GM12892 (cell line): ENCODE data around the gene MAGI3.

Experiments
- POLR2A ChIP-seq: IDR thresholded peaks from 2 replicates; pipeline ENCODE4 v1.6.1; 2011; ENCODE audit warnings: low read depth, low read length, control low read depth
- POLR2AphosphoS5 ChIP-seq: IDR thresholded peaks from 2 replicates; pipeline ENCODE4 v1.6.1; 2011; ENCODE audit warnings: low read depth, low read length, control low read depth
- TAF1 ChIP-seq: IDR thresholded peaks from 2 replicates; pipeline ENCODE4 v1.6.1; 2011; ENCODE audit warnings: low read depth, mild to moderate bottlenecking, control low read depth, low read length, borderline replicate concordance

DNA sequence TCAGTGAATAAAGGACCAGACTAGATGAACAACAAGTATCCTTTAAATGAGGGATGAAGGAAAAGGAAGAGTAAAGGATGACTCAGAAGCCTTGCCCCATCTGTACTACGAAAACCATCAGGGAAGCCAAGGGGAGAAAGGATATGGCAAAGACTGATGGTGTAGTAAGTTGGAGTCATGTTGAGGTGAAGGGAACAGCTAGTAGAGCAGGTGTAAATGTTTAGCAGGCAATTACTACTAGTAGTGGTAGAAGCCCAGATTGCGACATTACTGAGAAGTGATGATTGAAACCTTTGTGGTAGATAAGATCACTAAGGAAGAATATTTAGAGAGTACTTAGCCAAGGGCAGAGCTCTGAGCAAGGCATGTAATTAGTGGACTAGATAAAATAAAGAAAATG, 285.0 kb downstream of the MAGI3 start:
- TF ChIP-seq POLR2A, result no peak
- no peak for TF ChIP-seq POLR2AphosphoS5
- no peak for TF ChIP-seq TAF1
